ENCODE results near the gene SREK1IP1. TPM values are rescaled to one million over a fixed set of nuclear protein-coding genes. Genes with fewer than 3 reads are reported as not detected.

Gene SREK1IP1
- total RNA-seq, 3 donors from 2014 or later = 15.2 to 24.1 (median 21.7) TPM

GRCh38 chr5:64749385-64749784, 19.1 kb downstream of the SREK1IP1 start:
- intact Hi-C loops (cut with DNase I, micrococcal nuclease) = no loop called here
- H3K36me3 ChIP-seq (ENCODE audit: low read depth) = no peaks in the 10 kb centered on the region
- no peaks in the 10 kb centered on the region for H3K9me3 ChIP-seq
- no peak overlapping the region for H3K4me3 ChIP-seq
- no peak for TF ChIP-seq CTCF (IDR thresholded peaks at IDR 0.05)
- no peaks in the 10 kb centered on the region for H3K4me1 ChIP-seq (ENCODE audit: low read depth)
- ATAC-seq = no peak
- no peak for DNase-seq

GRCh38 chr5:64746446-64746845, 22.0 kb downstream of the SREK1IP1 start:
- ATAC-seq (no peak), DNase-seq (no peak)
- no peak for TF ChIP-seq CTCF (IDR thresholded peaks at IDR 0.05)
- Histone ChIP-seq H3K4me3 (no peak overlapping the region), H3K36me3 (ENCODE audit: low read depth) (no peaks in the 10 kb centered on the region), H3K9me3 (no peaks in the 10 kb centered on the region), H3K4me1 (ENCODE audit: low read depth) (no peaks in the 10 kb centered on the region)
- intact Hi-C loops (cut with DNase I, micrococcal nuclease) = no loop called here

DNA sequence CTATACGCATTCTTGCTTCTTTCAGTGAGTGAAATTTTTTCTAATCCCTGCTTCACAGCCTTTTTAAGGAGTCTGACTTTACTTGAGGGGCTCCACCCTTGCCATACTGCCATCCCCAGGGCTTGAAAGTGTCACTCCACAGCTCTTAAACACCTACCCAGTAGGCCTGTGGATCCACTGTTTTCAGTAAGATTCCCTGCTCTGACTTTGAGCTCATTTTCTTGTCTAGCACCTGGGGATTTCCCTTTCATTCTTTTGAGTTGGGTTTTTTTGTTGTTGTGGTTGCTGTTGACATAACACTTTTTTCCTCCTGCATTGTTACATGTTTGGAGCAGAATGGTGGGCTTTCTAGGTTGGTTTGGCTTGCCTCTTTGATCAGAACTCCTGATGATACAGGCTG, 23.6 kb downstream of the SREK1IP1 start:
- no peaks in the 10 kb centered on the region for H3K9me3 ChIP-seq
- no peak for ATAC-seq
- intact Hi-C loops (cut with DNase I, micrococcal nuclease) = no loop called here

DNA sequence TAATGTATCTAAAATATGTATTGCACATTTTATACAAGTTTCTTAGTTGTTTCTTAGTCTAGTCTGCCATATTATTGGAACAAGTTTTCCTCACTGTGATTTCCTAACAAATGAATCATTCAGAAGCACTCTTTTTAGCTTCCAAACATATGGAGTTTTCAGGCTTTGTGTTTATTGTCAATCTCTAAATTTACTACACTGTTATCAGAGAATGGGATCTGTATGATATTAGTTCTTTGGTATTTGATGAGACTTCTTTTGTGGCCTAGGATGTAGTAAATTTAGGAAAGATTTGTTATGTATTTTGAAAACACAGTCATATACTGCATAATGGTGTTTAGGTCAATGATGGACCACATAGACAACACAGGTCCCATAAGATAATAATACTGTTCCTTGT, 25.7 kb downstream of the SREK1IP1 start:
- Histone ChIP-seq H3K36me3 (ENCODE audit: low read depth) (no peaks in the 10 kb centered on the region), H3K9me3 (no peaks in the 10 kb centered on the region), H3K4me1 (ENCODE audit: low read depth) (no peaks in the 10 kb centered on the region), H3K4me3 (no peak overlapping the region)
- DNase-seq (no peak), ATAC-seq (no peak)
- TF ChIP-seq CTCF (IDR thresholded peaks at IDR 0.05) = no peak
- intact Hi-C loops (cut with DNase I, micrococcal nuclease) = no loop called here

More for the DNA sequence above, 23.6 kb downstream of the SREK1IP1 start:
- TF ChIP-seq CTCF (IDR thresholded peaks at IDR 0.05) = no peak
- H3K36me3 ChIP-seq (ENCODE audit: low read depth) = no peaks in the 10 kb centered on the region
- DNase-seq = no peak
- no peaks in the 10 kb centered on the region for H3K4me1 ChIP-seq (ENCODE audit: low read depth)
- no peak overlapping the region for H3K4me3 ChIP-seq

- H3K4me3 ChIP-seq = no peak overlapping the region
- DNase-seq (no peak), ATAC-seq (no peak)
- H3K4me1 ChIP-seq (ENCODE audit: low read depth) = no peaks in the 10 kb centered on the region
- no peak for TF ChIP-seq CTCF (IDR thresholded peaks at IDR 0.05)
- no peaks in the 10 kb centered on the region for H3K36me3 ChIP-seq (ENCODE audit: low read depth)
- no peaks in the 10 kb centered on the region for H3K9me3 ChIP-seq
- intact Hi-C loops (cut with DNase I, micrococcal nuclease) = no loop called here
These were observed 26.1 kb downstream of the SREK1IP1 start for GRCh38 chr5:64742411-64742810.

GRCh38 chr5:64727150-64727549, 41.3 kb downstream of the SREK1IP1 start:
- no peak for DNase-seq
- H3K9me3 ChIP-seq = no peaks in the 10 kb centered on the region
- no peaks in the 10 kb centered on the region for H3K4me1 ChIP-seq (ENCODE audit: low read depth)
- no peak for TF ChIP-seq CTCF (IDR thresholded peaks at IDR 0.05)
- intact Hi-C loops (cut with DNase I, micrococcal nuclease) = no loop called here
- no peak for ATAC-seq
- no peaks in the 10 kb centered on the region for H3K36me3 ChIP-seq (ENCODE audit: low read depth)
- H3K4me3 ChIP-seq = no peak overlapping the region
